Thoracic aorta (tissue), 2 donors: ENCODE results near the gene FOXP1. TPM values are rescaled to one million over a fixed set of nuclear protein-coding genes. Genes with fewer than 3 reads are reported as not detected.
A peak's percentile ranks its signal among the peaks of the same experiment; 100 is the strongest.
"Not testable (repeated sequence)": the region's sequence is repeated elsewhere in the genome, so short reads cannot be mapped to it uniquely, and the experiment has no call there.

Experiments used
- ATAC-seq: fragments of 150-250 bp; one replicate; pipeline ENCODE4 v1.8.0; 2017; ENCODE audit warnings: low read depth; ENCODE audit not compliant: insufficient number of reproducible peaks, low FRiP score
- DNase-seq: peaks from one replicate; pipeline ENCODE4 v3.0.0-alpha.2; 2020; ENCODE audit warnings: low spot score
- H3K27ac ChIP-seq, 2 donors: fragments of 200-600 bp; sonication (generic); 1 replicate in 1 of 2; 2 replicates in 1 of 2; pipeline ENCODE4 v1.5.1; 2016; ENCODE audit warnings: mild to moderate bottlenecking in 2 of 2, moderate library complexity in 2 of 2
- H3K27me3 ChIP-seq: fragments of 200-600 bp; sonication (generic); replicated peaks from 2 replicates; pipeline ENCODE4 v1.6.0; 2016; ENCODE audit warnings: mild to moderate bottlenecking; ENCODE audit not compliant: insufficient read depth
- H3K36me3 ChIP-seq: fragments of 200-600 bp; sonication (generic); one replicate; pipeline ENCODE4 v1.5.1; 2016
- H3K4me1 ChIP-seq, 2 donors: fragments of 200-600 bp; sonication (generic); 1 replicate in 1 of 2; 2 replicates in 1 of 2; pipeline versions ENCODE4 v1.5.1 to v1.6.0; 2016; ENCODE audit warnings: low read depth in 2 of 2, mild to moderate bottlenecking in 1 of 2; ENCODE audit not compliant: control insufficient read depth in 1 of 2
- H3K4me3 ChIP-seq: fragments of 200-600 bp; sonication (generic); 2 replicates; pipeline ENCODE4 v1.5.1; 2016; ENCODE audit warnings: mild to moderate bottlenecking
- H3K9me3 ChIP-seq: fragments of 200-600 bp; sonication (generic); 2 replicates; pipeline ENCODE4 v1.5.1; 2016
- CTCF ChIP-seq: fragments of 200-600 bp; sonication (generic); IDR thresholded peaks from one replicate; pipeline ENCODE4 v1.5.1; 2019; ENCODE audit warnings: antibody characterized with exemption
- total RNA-seq, 2 donors: library from RNA; depleted of rRNA; stranded (reverse); fragments of >200 nt; gene quantifications; one replicate each; pipeline versions ENCODE4 v1.1.0 to v1.2.3, GENCODE V29; 2016

Gene FOXP1
- total RNA-seq, 2 donors from 2014 or later = 176 to 255 TPM

- H3K4me3 ChIP-seq = no peak overlapping the region
- no peak overlapping the region for H3K27ac ChIP-seq
- no peak for DNase-seq
- peaks cover 29 to 63% of the 10 kb centered on the region in 2 donors for H3K4me1 ChIP-seq
- H3K9me3 ChIP-seq = no peaks in the 10 kb centered on the region
- no peaks in the 10 kb centered on the region for H3K36me3 ChIP-seq
- TF ChIP-seq CTCF = no peak
- no peaks in the 10 kb centered on the region for H3K27me3 ChIP-seq
- no peak for ATAC-seq
Measured at GRCh38 chr3:71438904-71439303, 144.6 kb downstream of the FOXP1 start.

- no peaks in the 10 kb centered on the region for H3K36me3 ChIP-seq
- ATAC-seq = no peak
- H3K9me3 ChIP-seq = no peaks in the 10 kb centered on the region
- no peak for DNase-seq
- no peak overlapping the region for H3K4me3 ChIP-seq
- no peaks in the 10 kb centered on the region for H3K27me3 ChIP-seq
- H3K4me1 ChIP-seq = peaks cover 34 to 66% of the 10 kb centered on the region in 2 donors
- H3K27ac ChIP-seq = no peak overlapping the region
- no peak for TF ChIP-seq CTCF
Measured at GRCh38 chr3:71438071-71438685, 145.3 kb downstream of the FOXP1 start.

- H3K36me3 ChIP-seq = no peaks in the 10 kb centered on the region
- DNase-seq (no peak), ATAC-seq (no peak)
- no peak for TF ChIP-seq CTCF
- no peaks in the 10 kb centered on the region for H3K27me3 ChIP-seq
- no peak overlapping the region for H3K4me3 ChIP-seq
- no peaks in the 10 kb centered on the region for H3K9me3 ChIP-seq
- H3K4me1 ChIP-seq = peaks cover 38 to 70% of the 10 kb centered on the region in 2 donors
- no peak overlapping the region for H3K27ac ChIP-seq
Measured at GRCh38 chr3:71436337-71436736, 147.2 kb downstream of the FOXP1 start.

- H3K4me1 ChIP-seq = peaks cover 37 to 69% of the 10 kb centered on the region in 2 donors
- not testable (repeated sequence) for H3K27me3 ChIP-seq, H3K4me3 ChIP-seq, H3K27ac ChIP-seq, DNase-seq, H3K9me3 ChIP-seq, H3K36me3 ChIP-seq, ATAC-seq
Measured at GRCh38 chr3:71435836-71436235, 147.7 kb downstream of the FOXP1 start.

- TF ChIP-seq CTCF = no peak
- H3K4me1 ChIP-seq = peaks cover 29 to 55% of the 10 kb centered on the region in 2 donors
- H3K27me3 ChIP-seq = no peaks in the 10 kb centered on the region
- DNase-seq (no peak), ATAC-seq (no peak)
- H3K36me3 ChIP-seq = no peaks in the 10 kb centered on the region
- peak overlapping the region in 1 of 2 donors; percentile 41 for H3K27ac ChIP-seq
- H3K9me3 ChIP-seq = no peaks in the 10 kb centered on the region
- peak overlapping the region; percentile 27 for H3K4me3 ChIP-seq
Measured at GRCh38 chr3:71433631-71434030, 149.9 kb downstream of the FOXP1 start.
